ENCODE results near the gene MKLN1.

DNA sequence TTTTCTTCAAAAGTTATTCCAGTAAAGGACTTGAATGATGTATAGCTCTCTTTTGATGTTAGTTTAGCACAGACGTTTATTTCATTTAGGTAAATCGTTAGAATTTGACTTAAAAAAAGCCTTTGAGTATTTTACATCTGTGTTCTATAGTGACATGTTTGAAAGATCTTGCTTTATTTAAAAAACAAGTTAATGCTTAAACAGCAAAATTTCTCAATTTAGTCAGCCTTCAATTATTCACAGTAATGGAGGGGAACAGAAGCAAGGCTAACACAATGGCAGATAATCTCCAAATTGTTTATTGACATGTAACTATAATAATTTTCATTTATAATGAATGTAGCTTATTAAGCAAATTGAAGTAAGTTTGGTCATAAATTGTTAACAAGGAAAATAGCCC, 63.5 kb downstream of the MKLN1 start:
- TF ChIP-seq CTCF (IDR thresholded peaks at IDR 0.05): no peak
- TF ChIP-seq POLR2A (IDR thresholded peaks at IDR 0.05): no peak

Measured in Peyer's patch (tissue), 4 donors.